Smooth muscle cell (in vitro differentiated cells): ENCODE measurements around the gene GRB2. TPM values are rescaled to one million over a fixed set of nuclear protein-coding genes. Genes with fewer than 3 reads are reported as not detected.
"Not testable (repeated sequence)": the region's sequence is repeated elsewhere in the genome, so short reads cannot be mapped to it uniquely, and the experiment has no call there.

Experiments used
- DNase-seq: peaks from one replicate; lab custom pipeline; 2025; ENCODE audit not compliant: unreplicated experiment; lab: John Stamatoyannopoulos, UW
- H2AFZ ChIP-seq: fragments of 200-600 bp; sonication (generic); 2 replicates; pipeline ENCODE4 v1.6.0; 2016; ENCODE audit warnings: antibody characterized with exemption, low read depth, mild to moderate bottlenecking
- H3F3A ChIP-seq: fragments of 200-600 bp; sonication (generic); 2 replicates; pipeline ENCODE4 v1.6.0; 2017; ENCODE audit warnings: antibody characterized with exemption, low read depth
- H3K27ac ChIP-seq: fragments of 200-600 bp; sonication (generic); 2 replicates; pipeline ENCODE4 v1.5.1; 2016; ENCODE audit warnings: low read depth, mild to moderate bottlenecking
- H3K27me3 ChIP-seq: fragments of 200-600 bp; sonication (generic); 2 replicates; pipeline ENCODE4 v1.6.1; 2016; ENCODE audit warnings: low read depth, mild to moderate bottlenecking
- H3K36me3 ChIP-seq: fragments of 200-600 bp; sonication (generic); 2 replicates; pipeline ENCODE4 v1.5.1; 2016; ENCODE audit warnings: low read depth
- H3K4me1 ChIP-seq: fragments of 200-600 bp; sonication (generic); 2 replicates; pipeline ENCODE4 v1.5.1; 2016; ENCODE audit warnings: low read depth
- H3K4me2 ChIP-seq: fragments of 200-600 bp; sonication (generic); 2 replicates; pipeline ENCODE4 v1.6.0; 2016; ENCODE audit warnings: mild to moderate bottlenecking
- H3K4me3 ChIP-seq: fragments of 200-600 bp; sonication (generic); 2 replicates; pipeline ENCODE4 v1.5.1; 2016; ENCODE audit warnings: mild to moderate bottlenecking
- H3K79me2 ChIP-seq: fragments of 200-600 bp; sonication (generic); 2 replicates; pipeline ENCODE4 v1.6.0; 2016; ENCODE audit warnings: low read depth, mild to moderate bottlenecking
- H3K9ac ChIP-seq: fragments of 200-600 bp; sonication (generic); 2 replicates; pipeline ENCODE4 v1.6.0; 2016; ENCODE audit warnings: low read depth
- H3K9me3 ChIP-seq: fragments of 200-600 bp; sonication (generic); replicated peaks from 2 replicates; pipeline ENCODE4 v1.5.1; 2016; ENCODE audit warnings: low read depth
- H4K20me1 ChIP-seq: fragments of 200-600 bp; sonication (generic); 2 replicates; pipeline ENCODE4 v1.6.0; 2016; ENCODE audit warnings: low read depth
- WGBS: methylation state at CpG from one replicate; pipeline ENCODE4 v1.1.7; 2016; ENCODE audit warnings: low lambda C conversion rate; 5-methylcytosine and 5-hydroxymethylcytosine counted together
- polyA plus RNA-seq: library from polyadenylated mRNA; unstranded; fragments of >200 nt; fragmentation: Nextera tagmentation; extraction: Ambion mirVana; gene quantifications from 2 replicates; pipeline ENCODE4 v1.2.1, GENCODE V29; 2016
- total RNA-seq: library from RNA; depleted of rRNA; stranded (reverse); fragments of >200 nt; gene quantifications from 2 replicates; pipeline ENCODE4 v1.2.3, GENCODE V29; 2014
- TF ChIP-seq, protein P1 (sequence below): fragments of 200-600 bp; sonication (generic); IDR thresholded peaks from 2 replicates; pipeline ENCODE4 v1.5.1; 2017; ENCODE audit warnings: borderline replicate concordance, mild to moderate bottlenecking, antibody characterized with exemption; ENCODE audit not compliant: insufficient read depth, poor library complexity, severe bottlenecking

GRB2 gene
- total RNA-seq = 62.4 and 76.5 TPM in 2 replicates
- 80.1 and 83.2 TPM in 2 replicates for polyA plus RNA-seq

DNA sequence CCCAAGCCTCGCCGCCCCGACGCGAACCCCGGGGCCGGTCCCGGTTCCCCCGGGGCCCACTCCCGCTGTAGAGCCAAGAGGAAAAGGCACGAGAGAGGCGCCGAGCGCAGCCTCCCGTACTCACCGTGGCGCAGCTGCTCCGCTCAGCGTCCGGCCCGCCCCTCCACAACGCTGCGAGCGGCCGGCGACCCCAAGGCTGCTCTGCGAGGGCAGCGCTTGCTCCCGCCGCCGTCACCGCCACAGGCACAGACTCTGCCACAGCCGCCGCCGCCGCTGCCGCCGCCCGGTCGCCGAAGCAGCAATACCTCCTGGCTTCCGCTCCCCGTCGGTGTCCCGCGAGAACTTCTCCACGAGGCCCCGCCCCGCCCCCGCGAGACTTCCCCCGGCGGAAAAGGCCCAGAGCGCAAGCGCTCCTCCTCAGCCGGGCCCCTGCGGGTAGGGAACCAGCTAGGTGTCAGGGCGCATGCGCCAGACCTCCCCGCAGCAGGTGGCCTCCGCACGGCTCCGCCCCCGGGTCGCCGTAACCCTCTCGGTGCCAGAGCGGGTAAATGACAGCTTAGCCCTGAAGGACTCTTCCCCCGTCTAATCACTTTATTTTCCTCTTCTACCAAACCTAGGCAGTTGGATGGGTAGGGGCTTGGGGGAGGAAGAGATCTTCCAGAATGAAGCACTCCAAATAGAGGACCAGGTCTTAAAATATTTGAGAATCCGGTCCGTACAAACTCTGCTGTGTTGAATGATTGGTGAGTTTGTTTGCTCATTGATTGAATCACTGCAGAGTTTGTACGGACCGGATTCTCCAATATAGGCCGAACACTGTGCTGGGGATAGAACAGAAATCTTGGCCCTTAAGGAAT, at the start of gene GRB2:
Gene GRB2, minus strand, starts transcription at position 314 of the 857 bp plus-strand sequence. CDS start 12,050 bp downstream, outside the sequence.
- H3K9ac ChIP-seq = peak within 1 kb of the TSS; percentile 96
- TF ChIP-seq, protein P1, sequence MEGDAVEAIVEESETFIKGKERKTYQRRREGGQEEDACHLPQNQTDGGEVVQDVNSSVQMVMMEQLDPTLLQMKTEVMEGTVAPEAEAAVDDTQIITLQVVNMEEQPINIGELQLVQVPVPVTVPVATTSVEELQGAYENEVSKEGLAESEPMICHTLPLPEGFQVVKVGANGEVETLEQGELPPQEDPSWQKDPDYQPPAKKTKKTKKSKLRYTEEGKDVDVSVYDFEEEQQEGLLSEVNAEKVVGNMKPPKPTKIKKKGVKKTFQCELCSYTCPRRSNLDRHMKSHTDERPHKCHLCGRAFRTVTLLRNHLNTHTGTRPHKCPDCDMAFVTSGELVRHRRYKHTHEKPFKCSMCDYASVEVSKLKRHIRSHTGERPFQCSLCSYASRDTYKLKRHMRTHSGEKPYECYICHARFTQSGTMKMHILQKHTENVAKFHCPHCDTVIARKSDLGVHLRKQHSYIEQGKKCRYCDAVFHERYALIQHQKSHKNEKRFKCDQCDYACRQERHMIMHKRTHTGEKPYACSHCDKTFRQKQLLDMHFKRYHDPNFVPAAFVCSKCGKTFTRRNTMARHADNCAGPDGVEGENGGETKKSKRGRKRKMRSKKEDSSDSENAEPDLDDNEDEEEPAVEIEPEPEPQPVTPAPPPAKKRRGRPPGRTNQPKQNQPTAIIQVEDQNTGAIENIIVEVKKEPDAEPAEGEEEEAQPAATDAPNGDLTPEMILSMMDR = no peak

GRCh38 chr17:75454672-75455071, 49.2 kb upstream of the GRB2 start:
- H3K4me3 ChIP-seq, H3K27ac ChIP-seq, H3F3A ChIP-seq, H2AFZ ChIP-seq, H3K4me2 ChIP-seq, DNase-seq, H3K79me2 ChIP-seq, H3K36me3 ChIP-seq, H4K20me1 ChIP-seq, H3K9ac ChIP-seq, H3K27me3 ChIP-seq, H3K9me3 ChIP-seq: not testable (repeated sequence)
- 96% methylated on average over 3 of the region's 3 CpGs for WGBS
- H3K4me1 ChIP-seq = peaks cover 17% of the 10 kb centered on the region

More for the DNA sequence above, at the start of gene GRB2:
- Histone ChIP-seq H3K27me3 (no peaks in the 10 kb centered on the region), H3K4me1 (peaks cover 9% of the 10 kb centered on the region), H3F3A (peaks cover 7% of the 10 kb centered on the region), H3K4me2 (peak within 1 kb of the TSS; percentile 94), H4K20me1 (peaks cover 40% of the 10 kb centered on the region), H3K79me2 (peaks cover 41% of the 10 kb centered on the region), H3K36me3 (no peaks in the 10 kb centered on the region), H3K9me3 (no peaks in the 10 kb centered on the region), H3K27ac (peak within 1 kb of the TSS; percentile 84), H3K4me3 (peak within 1 kb of the TSS; percentile 93), H2AFZ (peak within 1 kb of the TSS; percentile 98)
- DNase-seq = peak; percentile 97
- 3% methylated on average over 42 of the region's 74 CpGs for WGBS

- TF ChIP-seq, protein P1 = no peak
- Histone ChIP-seq H3K36me3 (no peaks in the 10 kb centered on the region), H4K20me1 (peaks cover 4% of the 10 kb centered on the region), H3K79me2 (peaks cover 9% of the 10 kb centered on the region), H3K4me2 (no peak overlapping the region), H3K9ac (no peak overlapping the region), H2AFZ (no peak overlapping the region), H3K4me3 (no peak overlapping the region), H3K4me1 (peaks cover 17% of the 10 kb centered on the region), H3K27ac (no peak overlapping the region), H3K27me3 (no peaks in the 10 kb centered on the region), H3K9me3 (no peaks in the 10 kb centered on the region), H3F3A (no peaks in the 10 kb centered on the region)
- no peak for DNase-seq
Measured at GRCh38 chr17:75454193-75454592, 48.7 kb upstream of the GRB2 start.

DNA sequence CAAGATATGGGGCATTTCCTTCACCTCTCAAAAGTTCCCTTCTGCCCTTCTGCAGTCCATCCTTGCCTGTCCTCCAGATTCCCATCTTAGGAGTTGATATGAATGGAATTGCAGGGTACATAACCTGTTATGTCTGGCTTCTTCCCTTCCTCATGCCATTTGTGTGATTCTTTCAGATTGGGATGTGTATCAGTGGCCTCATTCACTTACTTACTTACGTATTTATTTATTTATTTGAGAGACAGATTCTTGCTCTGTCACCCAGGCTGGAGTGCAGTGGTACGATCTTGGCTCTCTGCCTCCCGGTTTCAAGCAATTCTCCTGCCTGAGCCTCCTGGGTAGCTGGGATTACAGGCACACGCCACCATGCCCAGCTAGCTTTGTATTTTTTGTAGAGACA, 44.8 kb upstream of the GRB2 start:
- Histone ChIP-seq H3K9ac (no peak overlapping the region), H4K20me1 (no peaks in the 10 kb centered on the region), H3F3A (peaks cover 5% of the 10 kb centered on the region), H2AFZ (no peak overlapping the region), H3K9me3 (no peaks in the 10 kb centered on the region), H3K27me3 (no peaks in the 10 kb centered on the region), H3K4me1 (no peaks in the 10 kb centered on the region), H3K79me2 (no peaks in the 10 kb centered on the region), H3K27ac (no peak overlapping the region), H3K4me3 (no peak overlapping the region), H3K36me3 (no peaks in the 10 kb centered on the region), H3K4me2 (no peak overlapping the region)
- DNase-seq = no peak
- WGBS = 92% methylated on average over 4 of the region's 4 CpGs
- TF ChIP-seq, protein P1 = no peak
